Measurements from ENCODE around the gene FAT3.

Gene FAT3

GRCh38 chr11:92225568-92226330, 1.1 kb downstream of the FAT3 start:
- TF ChIP-seq PPARA (CRISPR knock-in tag; IDR thresholded peaks at IDR 0.05; ENCODE audit: borderline replicate concordance) (no peak), TSHZ2 (CRISPR knock-in tag; IDR thresholded peaks at IDR 0.05) (no peak), ZC3H10 (CRISPR knock-in tag; IDR thresholded peaks at IDR 0.05) (no peak), ZFP3 (CRISPR knock-in tag; IDR thresholded peaks at IDR 0.05) (no peak), TCF4 (CRISPR knock-in tag; IDR thresholded peaks at IDR 0.05; ENCODE audit: borderline replicate concordance) (no peak), ISL1 (CRISPR knock-in tag; IDR thresholded peaks at IDR 0.05) (no peak), CSDC2 (CRISPR knock-in tag; IDR thresholded peaks at IDR 0.05) (no peak), ZNF8 (CRISPR knock-in tag; IDR thresholded peaks at IDR 0.05) (no peak), GLIS3 (CRISPR knock-in tag; IDR thresholded peaks at IDR 0.05) (no peak), SNAI2 (CRISPR knock-in tag; IDR thresholded peaks at IDR 0.05) (no peak), TOX (CRISPR knock-in tag; IDR thresholded peaks at IDR 0.05; ENCODE audit: borderline replicate concordance) (no peak), CSRNP3 (CRISPR knock-in tag; IDR thresholded peaks at IDR 0.05) (no peak), CREB5 (CRISPR knock-in tag; IDR thresholded peaks at IDR 0.05; ENCODE audit: low read depth) (no peak), ARNTL (CRISPR knock-in tag; IDR thresholded peaks at IDR 0.05; ENCODE audit: borderline replicate concordance, low read depth) (no peak), POU6F1 (CRISPR knock-in tag; IDR thresholded peaks at IDR 0.05; ENCODE audit: borderline replicate concordance, low read depth) (no peak), ZFP30 (CRISPR knock-in tag; IDR thresholded peaks at IDR 0.05) (no peak), ESRRG (CRISPR knock-in tag; IDR thresholded peaks at IDR 0.05) (no peak), RARB (CRISPR knock-in tag; IDR thresholded peaks at IDR 0.05) (no peak), ZNF565 (CRISPR knock-in tag; conservative IDR thresholded peaks at IDR 0.05; ENCODE audit: low read depth) (no peak), OSR1 (CRISPR knock-in tag; IDR thresholded peaks at IDR 0.05) (no peak)
- peak; percentile 45 for ATAC-seq

GRCh38 chr11:92226331-92227229, 2.0 kb downstream of the FAT3 start:
- no peak for TF ChIP-seq ARNTL (CRISPR knock-in tag; IDR thresholded peaks at IDR 0.05; ENCODE audit: borderline replicate concordance, low read depth)
- no peak for TF ChIP-seq TOX (CRISPR knock-in tag; IDR thresholded peaks at IDR 0.05; ENCODE audit: borderline replicate concordance)
- TF ChIP-seq ZNF8 (CRISPR knock-in tag; IDR thresholded peaks at IDR 0.05): no peak
- ATAC-seq: peak; percentile 44

- no peak for ATAC-seq
- no peak for TF ChIP-seq TSHZ2 (CRISPR knock-in tag; IDR thresholded peaks at IDR 0.05)
- TF ChIP-seq GLIS3 (CRISPR knock-in tag; IDR thresholded peaks at IDR 0.05): no peak
- TF ChIP-seq CREB5 (CRISPR knock-in tag; IDR thresholded peaks at IDR 0.05; ENCODE audit: low read depth): no peak
- no peak for TF ChIP-seq TCF4 (CRISPR knock-in tag; IDR thresholded peaks at IDR 0.05; ENCODE audit: borderline replicate concordance)
- TF ChIP-seq RARB (CRISPR knock-in tag; IDR thresholded peaks at IDR 0.05): no peak
Observed at GRCh38 chr11:92227230-92227814, 2.7 kb downstream of the FAT3 start.

Measured in SK-N-SH treated with all-trans-retinoic acid at 6 μM for 48 hours (cell line).